KMS-11 (cell line): ENCODE measurements around the gene NUDCD3.

Source experiments
- H2AFZ ChIP-seq: fragments of 200-600 bp; sonication (generic); 2 replicates; pipeline ENCODE4 v1.6.1; 2016; ENCODE audit warnings: antibody characterized with exemption, mixed run types, low read depth
- H3K27ac ChIP-seq: fragments of 200-600 bp; sonication (generic); 2 replicates; pipeline ENCODE4 v1.6.1; 2016; ENCODE audit warnings: mild to moderate bottlenecking, mixed run types
- H3K27me3 ChIP-seq: fragments of 200-600 bp; sonication (generic); 2 replicates; pipeline ENCODE4 v1.6.1; 2017; ENCODE audit warnings: mild to moderate bottlenecking, low read depth, mixed run types, moderate library complexity; ENCODE audit not compliant: insufficient read depth
- H3K36me3 ChIP-seq: fragments of 200-600 bp; sonication (generic); 2 replicates; pipeline ENCODE4 v1.6.1; 2017; ENCODE audit warnings: mild to moderate bottlenecking, mixed run types; ENCODE audit not compliant: insufficient read depth
- H3K4me1 ChIP-seq: fragments of 200-600 bp; sonication (generic); 2 replicates; pipeline ENCODE4 v1.6.1; 2016; ENCODE audit warnings: mild to moderate bottlenecking, low read depth, mixed run types; ENCODE audit not compliant: poor library complexity, severe bottlenecking
- H3K4me2 ChIP-seq: fragments of 200-600 bp; sonication (generic); 2 replicates; pipeline ENCODE4 v1.7.0; 2016; ENCODE audit warnings: mild to moderate bottlenecking, mixed run types
- H3K4me3 ChIP-seq: fragments of 200-600 bp; sonication (generic); IDR thresholded peaks from 2 replicates; pipeline ENCODE4 v1.6.1; 2017; ENCODE audit warnings: low read depth, low read length, mixed read lengths; ENCODE audit not compliant: insufficient read depth
- H3K79me2 ChIP-seq: fragments of 200-600 bp; sonication (generic); 2 replicates; pipeline ENCODE4 v1.6.1; 2016; ENCODE audit warnings: low read depth, mixed run types; ENCODE audit not compliant: insufficient read depth
- H3K9ac ChIP-seq: fragments of 200-600 bp; sonication (generic); 2 replicates; pipeline ENCODE4 v1.6.1; 2016; ENCODE audit warnings: mild to moderate bottlenecking, mixed run types
- H4K20me1 ChIP-seq: fragments of 200-600 bp; sonication (generic); 2 replicates; pipeline ENCODE4 v1.6.1; 2016; ENCODE audit warnings: mild to moderate bottlenecking, mixed run types; ENCODE audit not compliant: insufficient read depth
- TF ChIP-seq, protein P1 (sequence below): fragments of 200-600 bp; sonication (generic); conservative IDR thresholded peaks from 2 replicates; pipeline ENCODE4 v1.6.1; 2017; ENCODE audit warnings: low read depth, mild to moderate bottlenecking, antibody characterized with exemption, low read length, moderate library complexity, mixed read lengths

The NUDCD3 gene

DNA sequence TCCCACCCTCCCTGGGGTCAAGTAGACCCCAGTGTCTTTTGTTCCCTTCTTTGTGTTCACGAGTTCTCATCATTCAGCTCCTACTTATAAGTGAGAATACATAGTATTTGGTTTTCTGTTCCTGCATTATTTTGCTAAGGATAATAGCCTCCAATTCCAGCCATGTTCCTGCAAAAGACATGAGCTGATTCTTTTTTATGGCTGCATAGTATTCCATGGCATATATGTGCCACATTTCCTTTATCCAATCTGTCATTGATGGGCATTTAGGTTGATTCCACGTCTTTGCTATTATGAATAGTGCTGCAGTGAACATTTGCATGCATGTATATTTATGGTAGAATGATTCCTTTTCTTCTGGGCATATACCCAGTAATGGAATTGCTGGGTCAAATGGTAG lies 136.8 kb downstream of the NUDCD3 start:
- Histone ChIP-seq H2AFZ (no peak overlapping the region), H3K27me3 (no peaks in the 10 kb centered on the region), H3K36me3 (no peaks in the 10 kb centered on the region), H3K4me2 (no peak overlapping the region), H3K27ac (no peak overlapping the region), H4K20me1 (no peaks in the 10 kb centered on the region), H3K79me2 (no peaks in the 10 kb centered on the region), H3K4me3 (no peak overlapping the region), H3K4me1 (no peaks in the 10 kb centered on the region), H3K9ac (no peak overlapping the region)
- TF ChIP-seq, protein P1, sequence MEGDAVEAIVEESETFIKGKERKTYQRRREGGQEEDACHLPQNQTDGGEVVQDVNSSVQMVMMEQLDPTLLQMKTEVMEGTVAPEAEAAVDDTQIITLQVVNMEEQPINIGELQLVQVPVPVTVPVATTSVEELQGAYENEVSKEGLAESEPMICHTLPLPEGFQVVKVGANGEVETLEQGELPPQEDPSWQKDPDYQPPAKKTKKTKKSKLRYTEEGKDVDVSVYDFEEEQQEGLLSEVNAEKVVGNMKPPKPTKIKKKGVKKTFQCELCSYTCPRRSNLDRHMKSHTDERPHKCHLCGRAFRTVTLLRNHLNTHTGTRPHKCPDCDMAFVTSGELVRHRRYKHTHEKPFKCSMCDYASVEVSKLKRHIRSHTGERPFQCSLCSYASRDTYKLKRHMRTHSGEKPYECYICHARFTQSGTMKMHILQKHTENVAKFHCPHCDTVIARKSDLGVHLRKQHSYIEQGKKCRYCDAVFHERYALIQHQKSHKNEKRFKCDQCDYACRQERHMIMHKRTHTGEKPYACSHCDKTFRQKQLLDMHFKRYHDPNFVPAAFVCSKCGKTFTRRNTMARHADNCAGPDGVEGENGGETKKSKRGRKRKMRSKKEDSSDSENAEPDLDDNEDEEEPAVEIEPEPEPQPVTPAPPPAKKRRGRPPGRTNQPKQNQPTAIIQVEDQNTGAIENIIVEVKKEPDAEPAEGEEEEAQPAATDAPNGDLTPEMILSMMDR: no peak

DNA sequence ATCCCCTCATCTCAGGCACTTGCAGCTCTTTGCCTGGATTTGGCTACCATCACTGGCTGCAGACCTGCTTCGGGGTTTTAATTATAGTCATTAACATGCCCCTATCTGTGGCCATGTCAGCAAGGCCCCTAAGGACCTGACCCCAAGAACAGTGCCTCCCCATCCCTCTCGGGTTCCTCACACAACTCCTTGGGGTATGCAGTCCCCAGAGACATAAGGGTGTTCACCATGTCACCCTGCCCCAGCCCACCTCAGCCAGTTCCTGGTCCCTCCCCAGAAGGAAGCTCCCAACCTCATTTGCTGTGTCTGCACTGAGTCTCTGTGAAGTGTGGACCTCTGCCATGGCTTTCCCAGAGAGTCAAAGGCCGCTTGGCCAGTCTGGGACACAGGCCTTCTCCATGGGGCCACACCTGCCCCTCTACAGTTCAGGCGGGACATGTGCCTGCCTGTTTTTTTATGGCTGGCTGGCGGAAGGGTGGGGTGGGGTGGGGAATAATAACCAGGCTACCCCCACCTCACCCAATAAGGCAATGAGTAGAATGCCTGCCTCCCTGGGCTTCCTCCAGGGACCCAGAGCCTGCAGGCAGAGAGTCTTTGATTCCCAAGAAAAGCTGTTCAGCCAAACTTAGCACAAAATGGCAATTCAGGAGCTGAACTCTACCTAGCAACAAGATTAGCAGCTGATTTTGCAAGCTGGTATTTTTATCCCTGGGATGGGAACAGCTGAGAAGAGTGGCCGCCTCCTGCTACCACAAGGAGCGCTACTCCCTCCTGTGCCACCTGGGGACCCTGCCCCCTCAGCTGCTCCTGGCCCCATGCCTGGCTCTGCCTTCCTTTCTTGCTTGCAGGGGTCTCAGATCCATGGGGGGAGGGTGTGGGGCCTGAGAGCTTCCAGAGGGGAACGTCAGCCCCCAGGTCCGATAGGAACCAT lies 141.3 kb downstream of the NUDCD3 start:
- Histone ChIP-seq H3K4me3 (no peak overlapping the region), H3K4me2 (no peak overlapping the region), H3K79me2 (no peaks in the 10 kb centered on the region), H3K4me1 (no peaks in the 10 kb centered on the region), H3K27me3 (no peaks in the 10 kb centered on the region), H3K36me3 (no peaks in the 10 kb centered on the region), H3K27ac (no peak overlapping the region), H3K9ac (no peak overlapping the region), H4K20me1 (no peaks in the 10 kb centered on the region), H2AFZ (no peak overlapping the region)
- TF ChIP-seq, protein P1: no peak

DNA sequence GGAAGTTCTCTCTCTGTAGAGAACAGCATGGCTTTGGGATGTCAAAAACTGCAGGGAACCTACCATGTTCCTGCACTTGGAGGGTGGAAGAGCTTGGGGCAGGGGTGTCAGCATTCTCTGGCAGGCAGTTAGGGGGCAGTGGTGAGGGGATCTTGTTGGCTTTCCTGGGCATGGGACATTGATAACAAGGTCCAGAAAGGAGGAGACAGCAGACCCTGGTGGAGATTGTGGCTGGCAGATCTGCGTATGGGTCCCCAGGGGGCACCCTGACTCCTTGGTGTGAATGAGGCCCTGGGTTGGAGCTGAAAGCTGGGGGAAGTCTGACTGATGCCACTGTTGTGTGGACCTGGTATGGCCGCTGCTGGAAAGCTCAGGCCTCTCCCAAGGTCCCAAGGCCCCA lies 142.2 kb downstream of the NUDCD3 start:
- Histone ChIP-seq H3K27ac (no peak overlapping the region), H4K20me1 (no peaks in the 10 kb centered on the region), H3K36me3 (no peaks in the 10 kb centered on the region), H3K79me2 (no peaks in the 10 kb centered on the region), H3K4me3 (no peak overlapping the region), H2AFZ (no peak overlapping the region), H3K4me1 (no peaks in the 10 kb centered on the region), H3K4me2 (no peak overlapping the region), H3K27me3 (no peaks in the 10 kb centered on the region), H3K9ac (no peak overlapping the region)
- TF ChIP-seq, protein P1: no peak; the same call in 1 of the 2 replicates

DNA sequence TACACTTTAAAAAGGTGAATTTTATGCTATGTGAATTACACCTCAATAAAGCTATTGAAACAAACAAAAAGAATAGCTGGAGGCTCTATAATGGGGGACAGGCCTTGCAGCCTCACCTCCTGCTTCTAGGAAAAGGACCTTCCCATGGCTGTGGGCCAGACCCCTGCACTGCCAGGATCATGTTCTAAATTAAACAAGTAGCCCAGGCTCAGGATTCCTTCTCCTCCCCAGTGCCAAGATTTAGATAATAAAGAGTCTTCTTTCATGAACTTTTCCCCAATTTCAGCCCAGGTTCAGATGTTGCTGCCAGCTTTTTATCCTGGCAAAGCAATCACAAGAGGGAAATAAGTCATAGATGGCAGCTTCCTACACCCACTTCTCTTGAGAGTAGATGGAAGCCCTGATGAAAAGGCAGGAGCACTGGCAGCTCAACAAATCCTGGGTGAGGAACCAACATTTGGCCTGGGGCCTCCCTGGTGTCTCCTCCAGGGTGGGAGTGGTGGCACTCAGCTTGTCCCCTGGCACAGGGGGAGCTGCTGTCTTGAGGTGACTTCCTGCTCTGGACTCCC lies 142.8 kb downstream of the NUDCD3 start:
- Histone ChIP-seq H3K9ac (no peak overlapping the region), H3K4me2 (no peak overlapping the region), H4K20me1 (no peaks in the 10 kb centered on the region), H3K27ac (no peak overlapping the region), H3K4me3 (no peak overlapping the region), H2AFZ (no peak overlapping the region), H3K4me1 (no peaks in the 10 kb centered on the region), H3K79me2 (no peaks in the 10 kb centered on the region), H3K27me3 (no peaks in the 10 kb centered on the region), H3K36me3 (no peaks in the 10 kb centered on the region)
- TF ChIP-seq, protein P1: no peak
